Fibroblast of mammary gland (primary cell): ENCODE results near the gene SMYD3.

Source experiments
- DNase-seq: peaks from one replicate; pipeline ENCODE4 v3.0.0-alpha.2; 2010; ENCODE audit warnings: low read depth
- H3K4me3 ChIP-seq: 2 replicates; pipeline ENCODE4 v1.5.1; 2011; ENCODE audit warnings: low read depth, mild to moderate bottlenecking, low read length, moderate library complexity; ENCODE audit not compliant: control insufficient read depth
- CTCF ChIP-seq: conservative IDR thresholded peaks from 2 replicates; pipeline ENCODE4 v1.5.1; 2011; ENCODE audit warnings: low read depth, low read length, inconsistent platforms; ENCODE audit not compliant: control insufficient read depth, insufficient read depth

The SMYD3 gene

GRCh38 chr1:246043556-246043955 is 463.5 kb downstream of the SMYD3 start:
- H3K4me3 ChIP-seq, result no peak overlapping the region
- no peak for TF ChIP-seq CTCF
- DNase-seq, result no peak

- H3K4me3 ChIP-seq, result no peak overlapping the region
- TF ChIP-seq CTCF, result no peak
- DNase-seq, result no peak
Measured at GRCh38 chr1:246041360-246041759, 465.7 kb downstream of the SMYD3 start.

- TF ChIP-seq CTCF, result no peak
- DNase-seq, result no peak
- H3K4me3 ChIP-seq, result no peak overlapping the region
Measured at GRCh38 chr1:246040200-246040890, 466.7 kb downstream of the SMYD3 start.

DNA sequence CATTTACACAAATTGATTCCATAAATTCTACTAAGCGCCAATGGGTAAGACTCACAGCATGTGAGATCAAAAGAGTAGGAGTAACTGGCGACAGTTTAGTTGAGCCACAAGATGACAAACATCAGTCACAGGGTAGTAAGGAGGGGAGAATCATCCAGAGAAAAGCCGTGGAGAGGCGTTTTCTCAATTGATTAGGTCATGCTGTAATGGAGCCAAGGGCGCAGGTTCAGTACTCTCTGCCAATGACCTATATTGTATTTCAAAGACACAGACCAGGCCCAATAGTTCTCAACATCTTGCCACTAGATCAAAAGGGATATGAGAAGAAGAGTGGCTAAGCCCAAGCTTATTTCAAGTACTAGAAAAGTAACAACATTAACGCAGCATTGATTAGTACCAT is 467.5 kb downstream of the SMYD3 start:
- TF ChIP-seq CTCF, result no peak
- H3K4me3 ChIP-seq, result no peak overlapping the region
- DNase-seq, result peak; percentile 53

DNA sequence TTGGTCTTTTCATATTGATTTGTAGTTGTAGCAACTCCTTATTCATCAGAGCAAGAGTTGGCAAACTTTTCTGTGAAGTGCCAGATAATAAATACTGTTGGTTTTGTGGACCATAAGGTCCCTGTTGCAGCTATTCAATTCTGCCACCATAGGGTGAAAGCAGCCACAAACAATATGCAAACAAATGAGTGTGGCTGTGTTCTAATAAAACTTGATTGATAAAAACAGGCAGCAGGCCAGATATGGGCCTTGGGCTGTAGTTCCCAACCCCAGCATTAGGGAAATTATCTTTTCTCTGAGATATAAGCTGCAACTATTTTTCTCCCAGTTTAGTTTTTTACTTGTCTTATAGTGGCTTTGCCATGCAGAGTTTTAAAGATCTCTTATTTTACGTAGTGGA is 469.2 kb downstream of the SMYD3 start:
- no peak for DNase-seq
- no peak for TF ChIP-seq CTCF
- H3K4me3 ChIP-seq, result no peak overlapping the region

GRCh38 chr1:246036175-246036574 is 470.9 kb downstream of the SMYD3 start:
- no peak for TF ChIP-seq CTCF
- H3K4me3 ChIP-seq, result no peak overlapping the region
- no peak for DNase-seq
